Measurements from ENCODE around the gene LAMC1. TPM values are rescaled to one million over a fixed set of nuclear protein-coding genes. Genes with fewer than 3 reads are reported as not detected.

The LAMC1 gene
- total and polyA plus RNA-seq, 10 of the 15 experiments (the other 5 are each of a cell fraction or from before 2014, with no cell fraction given), result 4.6 to 51.4 (median 25.6) TPM

- TF ChIP-seq HCFC1 (IDR thresholded peaks at IDR 0.05; ENCODE audit: low read length) (no peak), FOXM1 (IDR thresholded peaks at IDR 0.05; ENCODE audit: low read depth, low read length) (0 out of 2 replicates have a peak, but pooled peaks have one; percentile 56), DPF2 (IDR thresholded peaks at IDR 0.05) (0 out of 2 replicates have a peak, but pooled peaks have one; percentile 60), YBX1 (IDR thresholded peaks at IDR 0.05) (no peak), CHD4 (IDR thresholded peaks at IDR 0.05) (no peak), TAF1 (IDR thresholded peaks at IDR 0.05; ENCODE audit: borderline replicate concordance, low read depth, low read length) (no peak), RUNX3 (IDR thresholded peaks at IDR 0.05; ENCODE audit: low read length) (no peak; the same call in 1 of the 2 replicates), RBBP5 (conservative IDR thresholded peaks at IDR 0.05) (no peak), TARDBP (IDR thresholded peaks at IDR 0.05; ENCODE audit: borderline replicate concordance) (no peak), CREM (IDR thresholded peaks at IDR 0.05; ENCODE audit: low read depth) (no peak), STAT3 (IDR thresholded peaks at IDR 0.05; ENCODE audit: low read depth, low read length) (no peak), IKZF1 (conservative IDR thresholded peaks at IDR 0.05) (peak; percentile 67), SUZ12 (IDR thresholded peaks at IDR 0.05; ENCODE audit: unreplicated experiment) (no peak), BCL11A (IDR thresholded peaks at IDR 0.05; ENCODE audit: low read depth, low read length) (no peak), YY1 (IDR thresholded peaks at IDR 0.05; ENCODE audit: low read depth, low read length) (no peak), CBX3 (IDR thresholded peaks at IDR 0.05; ENCODE audit: borderline replicate concordance, low read depth) (no peak), GABPA (IDR thresholded peaks at IDR 0.05; ENCODE audit: low read depth) (peak; percentile 17; the same call in 1 of the 2 replicates), ATF2 (IDR thresholded peaks at IDR 0.05; ENCODE audit: low read length) (no peak), MYB (IDR thresholded peaks at IDR 0.05; ENCODE audit: borderline replicate concordance, low read depth, low read length) (no peak), NFIC (IDR thresholded peaks at IDR 0.05; ENCODE audit: low read depth, low read length) (peak; percentile 67; the same call in 1 of the 2 replicates), BRCA1 (IDR thresholded peaks at IDR 0.05; ENCODE audit: low read depth, low read length) (no peak), RCOR1 (conservative IDR thresholded peaks at IDR 0.05; ENCODE audit: low read depth, low read length) (no peak)
- TF ChIP-seq, protein P1, sequence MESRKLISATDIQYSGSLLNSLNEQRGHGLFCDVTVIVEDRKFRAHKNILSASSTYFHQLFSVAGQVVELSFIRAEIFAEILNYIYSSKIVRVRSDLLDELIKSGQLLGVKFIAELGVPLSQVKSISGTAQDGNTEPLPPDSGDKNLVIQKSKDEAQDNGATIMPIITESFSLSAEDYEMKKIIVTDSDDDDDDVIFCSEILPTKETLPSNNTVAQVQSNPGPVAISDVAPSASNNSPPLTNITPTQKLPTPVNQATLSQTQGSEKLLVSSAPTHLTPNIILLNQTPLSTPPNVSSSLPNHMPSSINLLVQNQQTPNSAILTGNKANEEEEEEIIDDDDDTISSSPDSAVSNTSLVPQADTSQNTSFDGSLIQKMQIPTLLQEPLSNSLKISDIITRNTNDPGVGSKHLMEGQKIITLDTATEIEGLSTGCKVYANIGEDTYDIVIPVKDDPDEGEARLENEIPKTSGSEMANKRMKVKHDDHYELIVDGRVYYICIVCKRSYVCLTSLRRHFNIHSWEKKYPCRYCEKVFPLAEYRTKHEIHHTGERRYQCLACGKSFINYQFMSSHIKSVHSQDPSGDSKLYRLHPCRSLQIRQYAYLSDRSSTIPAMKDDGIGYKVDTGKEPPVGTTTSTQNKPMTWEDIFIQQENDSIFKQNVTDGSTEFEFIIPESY (IDR thresholded peaks at IDR 0.05), result no peak
- TF ChIP-seq, protein P2, sequence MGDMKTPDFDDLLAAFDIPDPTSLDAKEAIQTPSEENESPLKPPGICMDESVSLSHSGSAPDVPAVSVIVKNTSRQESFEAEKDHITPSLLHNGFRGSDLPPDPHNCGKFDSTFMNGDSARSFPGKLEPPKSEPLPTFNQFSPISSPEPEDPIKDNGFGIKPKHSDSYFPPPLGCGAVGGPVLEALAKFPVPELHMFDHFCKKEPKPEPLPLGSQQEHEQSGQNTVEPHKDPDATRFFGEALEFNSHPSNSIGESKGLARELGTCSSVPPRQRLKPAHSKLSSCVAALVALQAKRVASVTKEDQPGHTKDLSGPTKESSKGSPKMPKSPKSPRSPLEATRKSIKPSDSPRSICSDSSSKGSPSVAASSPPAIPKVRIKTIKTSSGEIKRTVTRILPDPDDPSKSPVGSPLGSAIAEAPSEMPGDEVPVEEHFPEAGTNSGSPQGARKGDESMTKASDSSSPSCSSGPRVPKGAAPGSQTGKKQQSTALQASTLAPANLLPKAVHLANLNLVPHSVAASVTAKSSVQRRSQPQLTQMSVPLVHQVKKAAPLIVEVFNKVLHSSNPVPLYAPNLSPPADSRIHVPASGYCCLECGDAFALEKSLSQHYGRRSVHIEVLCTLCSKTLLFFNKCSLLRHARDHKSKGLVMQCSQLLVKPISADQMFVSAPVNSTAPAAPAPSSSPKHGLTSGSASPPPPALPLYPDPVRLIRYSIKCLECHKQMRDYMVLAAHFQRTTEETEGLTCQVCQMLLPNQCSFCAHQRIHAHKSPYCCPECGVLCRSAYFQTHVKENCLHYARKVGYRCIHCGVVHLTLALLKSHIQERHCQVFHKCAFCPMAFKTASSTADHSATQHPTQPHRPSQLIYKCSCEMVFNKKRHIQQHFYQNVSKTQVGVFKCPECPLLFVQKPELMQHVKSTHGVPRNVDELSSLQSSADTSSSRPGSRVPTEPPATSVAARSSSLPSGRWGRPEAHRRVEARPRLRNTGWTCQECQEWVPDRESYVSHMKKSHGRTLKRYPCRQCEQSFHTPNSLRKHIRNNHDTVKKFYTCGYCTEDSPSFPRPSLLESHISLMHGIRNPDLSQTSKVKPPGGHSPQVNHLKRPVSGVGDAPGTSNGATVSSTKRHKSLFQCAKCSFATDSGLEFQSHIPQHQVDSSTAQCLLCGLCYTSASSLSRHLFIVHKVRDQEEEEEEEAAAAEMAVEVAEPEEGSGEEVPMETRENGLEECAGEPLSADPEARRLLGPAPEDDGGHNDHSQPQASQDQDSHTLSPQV (IDR thresholded peaks at IDR 0.05), result no peak
- TF ChIP-seq, protein P3, sequence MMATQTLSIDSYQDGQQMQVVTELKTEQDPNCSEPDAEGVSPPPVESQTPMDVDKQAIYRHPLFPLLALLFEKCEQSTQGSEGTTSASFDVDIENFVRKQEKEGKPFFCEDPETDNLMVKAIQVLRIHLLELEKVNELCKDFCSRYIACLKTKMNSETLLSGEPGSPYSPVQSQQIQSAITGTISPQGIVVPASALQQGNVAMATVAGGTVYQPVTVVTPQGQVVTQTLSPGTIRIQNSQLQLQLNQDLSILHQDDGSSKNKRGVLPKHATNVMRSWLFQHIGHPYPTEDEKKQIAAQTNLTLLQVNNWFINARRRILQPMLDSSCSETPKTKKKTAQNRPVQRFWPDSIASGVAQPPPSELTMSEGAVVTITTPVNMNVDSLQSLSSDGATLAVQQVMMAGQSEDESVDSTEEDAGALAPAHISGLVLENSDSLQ (IDR thresholded peaks at IDR 0.05), result no peak
Measured at GRCh38 chr1:183195142-183195574, 171.9 kb downstream of the LAMC1 start (continued).
